ENCODE data around the gene LONP2.

GRCh38 chr16:48347980-48348379 is 103.9 kb downstream of the LONP2 start:
- TF ChIP-seq CTCF (IDR thresholded peaks at IDR 0.05; ENCODE audit: insufficient read depth, low read depth, low read length) (no peak), EZH2 (IDR thresholded peaks at IDR 0.05; ENCODE audit: insufficient read depth, low read length) (no peak)

Data from astrocyte (in vitro differentiated cells and primary cell).